HG03469 (cell line): ENCODE measurements around the gene PATL2.
"Not testable (repeated sequence)": the region's sequence is repeated elsewhere in the genome, so short reads cannot be mapped to it uniquely, and the experiment has no call there.

ENCODE experiments used
- ATAC-seq: cut with Tn5 transposase; IDR thresholded peaks from one replicate; pipeline ENCODE4 v1.9.1; 2021; ENCODE audit warnings: mild to moderate bottlenecking, moderate library complexity, moderate number of reproducible peaks; ENCODE audit not compliant: unreplicated experiment

The PATL2 gene

DNA sequence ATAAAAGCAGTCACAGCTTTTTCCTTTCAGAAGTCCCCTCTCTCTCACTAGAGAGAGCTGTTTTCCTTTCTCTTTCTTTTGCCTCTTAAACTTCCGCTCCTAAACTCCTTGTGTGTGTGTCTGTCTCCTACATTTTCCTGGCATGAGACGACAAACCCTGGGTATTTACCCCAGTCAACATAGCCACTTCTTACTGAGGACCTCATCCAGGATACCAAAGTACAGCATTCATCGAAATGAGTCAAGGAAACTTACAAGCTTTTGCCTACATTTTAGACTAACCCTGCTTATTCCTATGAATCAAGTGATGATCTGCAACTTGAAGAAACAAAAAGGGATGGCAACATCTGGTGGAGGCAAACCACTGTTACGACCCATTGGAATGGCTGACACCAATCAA, 16.7 kb downstream of the PATL2 start:
- no peak for ATAC-seq

DNA sequence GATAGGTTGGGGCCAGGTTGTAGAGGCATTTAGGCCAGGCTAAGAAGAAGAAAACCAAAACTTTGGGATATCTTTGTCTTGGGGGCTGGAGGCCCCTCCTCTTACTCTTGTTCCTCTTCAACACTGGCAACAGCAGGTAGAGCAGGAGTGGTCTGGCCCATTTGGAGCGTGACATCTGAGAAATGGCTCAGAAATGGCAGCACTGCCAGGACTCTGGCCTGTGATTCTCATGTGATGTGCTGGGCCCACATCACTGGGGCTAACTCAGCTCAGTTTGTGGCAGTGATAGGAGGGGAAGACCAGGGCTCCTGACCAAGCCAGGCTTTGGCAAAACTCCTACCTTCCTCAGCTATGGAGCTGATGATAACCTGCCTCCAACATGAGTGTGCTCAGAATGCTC, 18.5 kb downstream of the PATL2 start:
- no peak for ATAC-seq

DNA sequence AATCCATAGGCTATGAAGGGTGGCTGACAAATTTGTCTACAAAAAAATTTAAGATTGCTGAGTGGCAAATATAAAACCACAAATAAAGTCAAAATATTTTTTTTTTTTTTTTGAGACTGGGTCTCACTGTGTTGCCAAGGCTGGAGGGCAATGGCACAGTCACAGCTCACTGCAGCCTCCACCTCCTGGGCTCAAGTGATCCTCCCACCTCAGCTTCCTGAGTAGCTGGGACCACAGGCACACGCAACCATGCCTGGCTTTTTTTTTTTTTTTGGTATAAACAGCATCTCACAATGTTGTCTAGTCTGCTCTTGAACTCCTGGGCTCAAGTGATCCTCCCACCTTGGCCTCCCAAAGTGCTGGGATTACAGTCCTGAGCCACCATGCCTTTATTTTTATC, 20.9 kb downstream of the PATL2 start:
- ATAC-seq = not testable (repeated sequence)

DNA sequence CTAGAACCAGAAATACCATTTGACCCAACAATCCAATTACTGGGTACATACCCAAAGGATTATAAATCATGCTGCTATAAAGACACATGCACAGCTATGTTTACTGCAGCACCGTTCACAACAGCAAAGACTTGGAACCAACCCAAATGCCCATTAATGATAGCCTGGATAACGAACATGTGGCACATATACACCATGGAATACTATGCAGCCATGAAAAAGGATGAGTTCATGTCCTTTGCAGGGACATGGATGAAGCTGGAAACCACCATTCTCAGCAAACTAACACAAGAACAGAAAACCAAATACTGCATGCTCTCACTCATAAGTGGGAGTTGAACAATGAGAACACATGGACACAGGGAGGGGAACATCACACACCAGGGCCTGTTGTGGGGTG, 21.8 kb downstream of the PATL2 start:
- not testable (repeated sequence) for ATAC-seq

DNA sequence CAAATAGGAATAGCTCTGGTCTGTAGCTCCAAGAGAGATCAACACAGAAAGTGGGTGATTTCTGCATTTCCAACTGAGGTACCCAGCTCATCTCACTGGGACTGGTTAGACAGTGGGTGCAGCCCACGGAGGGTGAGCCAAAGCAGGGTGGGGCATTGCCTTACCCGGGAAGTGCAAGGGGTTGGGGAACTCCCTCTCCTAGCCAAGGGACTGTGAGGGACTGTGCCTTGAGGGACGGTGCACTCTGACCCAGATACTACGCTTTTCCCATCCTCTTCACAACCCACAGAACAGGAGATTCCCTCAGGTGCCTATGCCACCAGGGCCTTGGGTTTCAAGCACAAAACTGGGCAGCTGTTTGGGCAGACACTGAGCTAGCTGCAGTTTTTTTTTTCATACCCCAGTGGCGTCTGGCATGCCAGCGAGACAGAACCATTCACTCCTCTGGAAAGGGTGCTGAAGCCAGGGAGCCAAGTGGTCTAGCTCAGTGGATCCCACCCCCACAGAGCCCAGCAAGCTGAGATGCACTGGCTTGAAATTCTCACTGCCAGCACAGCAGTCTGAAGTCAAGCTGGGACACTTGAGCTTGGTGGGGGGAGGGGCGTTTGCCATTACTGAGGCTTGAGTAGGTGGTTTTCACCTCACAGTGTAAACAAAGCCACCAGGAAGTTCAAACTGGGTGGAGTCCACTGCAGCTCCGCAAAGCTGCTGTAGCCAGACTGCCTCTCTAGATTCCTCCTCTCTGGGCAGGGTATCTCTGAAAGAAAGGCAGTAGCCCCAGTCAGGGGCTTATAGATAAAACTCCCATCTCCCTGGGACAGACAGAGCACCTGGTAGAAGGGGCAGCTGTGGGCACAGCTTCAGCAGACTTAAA, 28.1 kb downstream of the PATL2 start:
- not testable (repeated sequence) for ATAC-seq

DNA sequence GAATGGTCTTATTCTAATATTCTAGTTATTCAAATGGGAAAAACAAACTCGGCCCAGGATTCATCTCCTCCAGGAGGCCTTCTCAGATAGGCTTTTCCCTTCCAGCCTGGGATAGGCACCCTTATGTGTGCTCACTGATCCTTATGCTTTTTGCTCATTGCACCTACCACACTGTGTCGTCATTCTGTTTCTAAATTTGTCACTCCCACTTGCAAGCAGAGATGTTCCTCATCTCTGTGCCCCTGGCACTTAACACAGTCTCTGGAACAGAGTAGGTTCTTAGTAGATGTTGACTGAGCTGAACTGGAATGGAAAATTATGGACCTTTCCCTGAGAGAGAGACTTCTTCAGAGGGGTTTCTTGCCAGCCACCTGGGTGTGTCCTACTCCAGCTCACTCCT, 28.9 kb downstream of the PATL2 start:
- no peak for ATAC-seq

DNA sequence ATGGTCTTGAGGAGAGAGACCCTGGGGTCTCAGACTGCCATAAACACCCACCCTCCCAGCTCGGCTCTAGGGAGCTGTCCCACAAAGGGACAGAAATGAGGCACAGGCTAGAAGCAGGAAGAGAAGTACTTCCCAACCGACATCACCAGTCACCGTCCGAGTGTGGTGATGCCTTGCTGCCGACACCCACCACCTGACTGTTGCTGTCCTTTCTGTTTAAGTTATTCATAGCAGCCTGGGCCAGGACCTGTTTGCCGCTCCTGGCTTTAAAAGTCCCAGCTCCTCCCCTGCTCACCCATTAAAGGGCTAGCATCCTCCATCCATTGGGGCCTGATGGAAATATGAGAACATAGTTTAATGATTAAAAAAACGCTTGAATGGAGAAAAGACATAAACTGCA, 34.4 kb downstream of the PATL2 start:
- ATAC-seq = no peak

DNA sequence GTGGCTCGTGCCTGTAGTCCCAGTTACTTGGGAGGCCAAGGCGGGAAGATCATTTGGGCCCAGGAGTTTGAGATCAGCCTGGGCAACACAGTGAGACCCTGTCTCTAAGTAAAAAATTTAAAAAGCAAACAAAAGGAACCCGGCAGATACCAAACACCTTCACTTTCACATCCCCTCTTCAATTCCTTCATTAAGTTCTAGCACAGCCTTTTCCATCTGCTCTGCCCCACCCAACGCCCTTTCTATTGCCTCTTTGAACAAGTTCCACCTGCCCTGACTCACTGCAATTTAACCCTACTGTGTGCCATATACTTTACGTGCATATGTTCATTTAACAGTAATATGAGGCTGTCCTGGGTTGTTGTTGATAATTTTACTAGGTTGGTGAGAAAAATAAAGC, 35.2 kb downstream of the PATL2 start:
- ATAC-seq = no peak

DNA sequence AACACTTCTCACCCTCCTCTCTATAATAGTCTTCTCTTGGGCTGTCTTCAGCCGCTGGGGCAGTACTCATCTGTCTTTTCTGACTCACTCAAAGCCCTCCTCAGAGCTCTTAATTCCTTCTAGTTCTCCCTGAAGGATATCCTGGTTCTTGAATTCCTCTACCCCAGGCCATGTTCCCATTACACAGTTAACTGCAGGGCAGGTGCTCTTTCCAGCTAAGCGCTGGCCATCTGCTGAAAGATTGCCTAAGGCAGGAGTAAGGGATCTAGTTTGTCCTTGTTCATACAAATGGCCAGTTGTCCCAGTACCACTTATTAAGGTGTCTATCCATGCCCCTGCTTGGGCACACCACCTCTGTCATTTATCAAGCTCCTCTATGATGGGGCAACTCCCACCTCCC, 37.5 kb downstream of the PATL2 start:
- ATAC-seq = no peak

DNA sequence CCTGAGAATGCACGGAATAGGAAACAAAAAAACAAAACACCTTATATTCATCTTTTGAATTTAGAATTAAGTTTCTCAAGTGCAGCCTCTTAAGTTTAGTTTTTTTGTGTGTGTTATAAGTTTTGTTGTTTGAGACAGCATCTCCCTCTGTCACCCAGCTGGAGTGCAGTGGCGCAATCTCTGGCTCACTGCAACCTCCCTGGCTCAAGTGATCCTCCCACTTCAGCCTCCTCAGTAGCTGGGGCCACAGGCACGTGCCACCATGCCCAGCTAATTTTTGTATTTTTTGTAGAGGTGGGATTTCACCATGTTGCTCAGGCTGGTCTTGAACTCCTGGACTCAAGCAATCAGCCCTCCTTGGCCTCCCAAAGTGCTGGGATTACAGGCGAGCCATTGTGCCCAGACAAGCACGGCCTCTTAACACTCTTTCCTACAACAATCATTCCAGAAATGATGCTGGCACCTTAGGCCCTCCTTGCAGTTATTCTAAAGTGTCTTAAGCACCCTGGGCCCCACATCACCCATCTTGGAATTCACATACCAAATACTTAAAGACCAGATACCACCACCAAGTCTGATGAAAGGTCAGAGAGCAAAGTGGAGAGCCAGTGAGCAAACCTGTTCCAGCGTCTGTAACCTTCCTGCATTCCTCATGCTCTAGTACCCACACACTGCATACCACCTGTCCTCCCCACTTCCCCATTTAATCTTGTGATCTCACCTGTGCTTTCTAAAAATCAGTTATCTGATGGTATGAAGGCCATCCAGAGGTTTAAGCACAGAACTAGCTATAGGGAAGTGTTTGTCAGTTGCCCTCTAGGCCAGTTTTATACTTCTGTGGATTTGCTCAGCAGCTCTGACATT, 40.8 kb downstream of the PATL2 start:
- no peak for ATAC-seq

DNA sequence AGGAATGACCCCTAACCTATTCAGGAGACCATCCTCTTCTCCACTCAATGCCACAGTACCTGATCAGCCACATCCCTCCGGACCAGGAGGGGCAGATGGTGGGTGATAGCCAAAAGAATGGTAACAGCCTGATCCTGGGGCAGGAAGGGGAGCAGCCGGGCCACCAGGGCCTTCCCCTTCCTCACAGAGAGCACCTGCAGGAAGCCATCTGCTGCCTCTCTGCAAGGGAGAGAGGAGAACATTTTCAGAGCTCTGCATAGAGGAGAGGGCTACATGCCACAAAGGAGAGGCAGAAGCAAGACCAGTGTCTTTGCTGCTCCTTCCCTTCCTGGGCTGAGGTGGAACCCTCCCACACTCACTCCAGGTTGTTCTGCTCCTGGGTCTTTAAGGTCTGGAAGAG, 42.2 kb downstream of the PATL2 start:
- ATAC-seq = no peak

DNA sequence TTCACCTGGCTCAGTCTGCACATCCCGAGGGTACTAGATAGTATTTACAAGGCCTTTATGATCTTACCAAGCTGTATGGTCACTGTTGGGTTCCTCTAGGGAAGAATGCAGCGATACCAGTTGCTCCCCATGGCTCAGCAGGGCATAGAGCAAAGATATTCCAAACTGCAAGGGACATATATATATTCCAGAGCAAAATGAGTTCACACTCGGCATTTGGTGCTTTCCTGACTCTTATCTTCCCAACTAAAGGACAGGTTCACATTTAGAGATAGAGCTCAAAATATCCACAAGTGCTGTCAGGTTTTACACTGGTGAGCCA, 44.1 kb downstream of the PATL2 start:
- no peak for ATAC-seq

DNA sequence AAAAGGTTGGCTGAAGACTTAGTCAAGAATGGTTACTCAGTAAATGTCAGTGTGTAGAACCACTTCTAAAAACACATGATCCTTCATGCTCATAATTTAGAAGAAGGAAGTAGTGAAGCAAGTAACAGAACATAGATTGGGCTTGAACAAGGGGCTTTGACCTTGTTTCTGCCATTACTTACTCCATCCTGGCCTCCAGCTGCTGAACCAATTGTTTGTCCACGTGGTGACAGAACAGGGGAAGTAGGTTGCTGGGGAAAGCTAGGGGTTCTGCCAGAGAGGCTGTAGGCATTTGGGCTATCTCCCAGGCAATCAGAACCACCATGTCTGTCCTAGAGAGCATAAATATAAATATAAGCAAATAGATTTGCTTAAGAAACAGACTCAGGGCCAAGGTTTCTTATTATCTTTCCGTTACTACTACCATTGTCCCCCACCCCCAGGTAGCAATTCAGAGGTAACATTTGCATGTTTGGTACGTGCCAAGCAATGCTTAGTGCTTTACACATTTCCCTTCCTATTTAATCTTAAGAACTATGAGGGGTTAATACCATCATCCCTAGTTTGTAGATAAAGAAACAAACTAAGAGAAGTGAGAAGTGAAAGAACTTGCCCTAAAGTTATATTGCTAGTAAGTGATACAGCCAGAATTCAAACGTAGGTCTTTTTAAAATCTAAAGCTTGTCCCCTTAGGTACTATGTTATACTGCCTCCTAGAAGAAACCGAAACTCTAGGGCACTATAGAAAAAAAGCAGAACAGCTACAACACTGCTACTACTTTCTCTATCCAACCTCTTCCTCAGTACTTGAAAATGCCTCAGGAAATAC, 44.7 kb downstream of the PATL2 start:
- ATAC-seq = no peak

DNA sequence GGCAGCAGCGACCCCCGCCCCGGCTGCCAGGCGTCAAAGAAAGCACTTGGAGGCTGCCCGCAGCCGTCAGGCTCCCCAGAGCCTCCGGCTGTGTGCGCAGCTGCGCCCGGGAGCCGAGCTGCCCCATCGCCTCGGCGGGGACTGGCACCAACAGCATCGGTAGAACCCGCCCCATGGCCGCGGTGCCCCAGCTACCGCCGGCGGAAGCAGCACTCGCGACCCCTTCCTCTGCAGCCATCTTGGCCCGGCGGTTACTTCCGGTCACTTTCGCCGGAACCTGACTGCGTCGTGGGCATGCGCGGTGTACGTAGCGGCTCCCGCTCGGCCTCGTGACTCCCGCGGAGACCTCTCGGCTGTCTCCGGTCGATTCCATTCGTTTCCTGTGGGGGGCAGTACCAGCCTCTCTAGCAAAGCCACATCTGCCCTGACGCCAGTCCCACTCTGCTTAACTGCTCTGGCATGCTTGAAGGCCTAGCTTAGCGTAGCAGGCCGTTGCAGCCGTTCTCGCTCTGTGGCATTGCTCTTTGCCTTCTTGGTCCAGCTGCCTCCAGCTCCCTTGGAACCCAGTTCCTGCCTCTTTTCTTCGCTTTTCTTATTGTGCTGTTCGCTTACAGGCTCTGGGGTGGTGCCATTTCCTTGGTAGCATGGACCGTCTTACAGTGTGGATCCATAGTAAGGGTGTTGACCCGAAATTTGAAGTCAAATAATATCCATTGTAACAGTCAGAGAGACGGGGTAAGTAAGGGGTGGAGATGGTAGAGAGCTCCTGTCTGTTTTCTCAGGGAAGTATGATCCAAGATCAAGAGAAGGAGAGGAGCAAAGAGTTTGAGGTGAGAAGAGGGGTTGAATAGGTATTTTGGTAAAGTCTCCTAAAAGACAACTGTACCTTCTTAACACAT, 47.5 kb downstream of the PATL2 start, which contains the start of gene SPG11:
Gene SPG11, minus strand, starts transcription at position 253 of the 899 bp plus-strand sequence. Its CDS starts 15 bp downstream, at position 238.
- ATAC-seq = peak; percentile 59

DNA sequence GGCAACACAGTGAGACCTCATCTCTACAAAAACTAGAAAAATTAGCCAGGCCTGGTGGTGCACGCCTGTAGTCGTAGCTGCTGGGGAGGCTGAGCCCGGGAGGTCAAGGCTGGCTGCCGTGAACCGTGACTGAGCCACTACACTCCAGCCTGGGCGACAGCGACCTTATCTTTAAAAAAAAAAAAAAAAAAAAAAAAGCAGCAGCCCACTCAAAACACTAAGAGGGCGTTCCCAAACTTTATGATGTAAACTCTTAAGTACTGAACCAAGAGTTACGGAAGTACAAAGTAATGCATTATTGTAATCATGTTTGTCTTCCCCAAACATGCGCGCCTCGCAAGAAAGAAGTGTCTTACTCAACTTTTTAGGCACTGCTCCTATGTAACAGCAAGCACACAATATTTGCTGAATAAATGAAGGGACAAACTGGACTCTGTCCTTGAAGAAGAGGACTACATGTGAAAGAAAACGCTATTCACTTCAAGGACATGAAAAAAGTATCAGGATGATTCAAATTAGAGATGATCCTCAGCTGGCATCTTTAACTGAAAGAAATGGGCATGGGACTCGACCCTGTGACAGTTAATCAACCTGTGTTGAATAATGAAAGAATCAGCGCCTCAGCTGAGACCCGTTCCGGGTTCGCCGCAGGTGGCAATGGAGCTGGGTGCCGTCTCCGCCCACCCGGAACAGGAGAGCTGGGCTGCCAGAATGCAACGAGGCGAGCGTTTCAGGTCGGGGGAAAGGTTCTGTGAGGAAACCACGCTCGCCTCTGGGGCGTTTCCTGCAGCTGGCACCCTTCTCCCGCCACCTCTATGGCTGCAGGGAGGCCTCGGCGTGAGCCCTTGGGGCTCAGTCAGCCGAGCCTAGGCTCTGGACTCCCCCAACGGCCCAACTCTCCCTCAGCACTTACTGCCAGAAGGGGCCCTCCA, 48.4 kb downstream of the PATL2 start:
- ATAC-seq = peak; percentile 26

DNA sequence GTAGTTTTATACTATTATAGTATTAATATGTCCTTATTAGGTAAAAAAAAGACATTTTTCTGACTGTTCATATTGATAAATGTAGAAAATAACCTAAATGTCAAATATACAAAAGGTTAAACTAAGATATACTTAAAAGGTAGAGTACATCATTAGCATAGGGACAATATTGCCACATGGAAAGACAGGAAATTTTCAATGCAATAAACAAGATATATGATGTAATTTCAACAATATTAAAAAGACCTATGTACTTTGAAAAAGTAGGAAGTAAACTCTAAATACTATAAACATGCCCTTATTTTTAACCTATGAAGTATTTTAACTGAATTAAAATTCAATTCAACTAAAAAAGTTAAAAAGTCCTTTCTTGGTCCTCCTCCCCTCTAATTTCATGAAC, 49.5 kb downstream of the PATL2 start:
- ATAC-seq = no peak

DNA sequence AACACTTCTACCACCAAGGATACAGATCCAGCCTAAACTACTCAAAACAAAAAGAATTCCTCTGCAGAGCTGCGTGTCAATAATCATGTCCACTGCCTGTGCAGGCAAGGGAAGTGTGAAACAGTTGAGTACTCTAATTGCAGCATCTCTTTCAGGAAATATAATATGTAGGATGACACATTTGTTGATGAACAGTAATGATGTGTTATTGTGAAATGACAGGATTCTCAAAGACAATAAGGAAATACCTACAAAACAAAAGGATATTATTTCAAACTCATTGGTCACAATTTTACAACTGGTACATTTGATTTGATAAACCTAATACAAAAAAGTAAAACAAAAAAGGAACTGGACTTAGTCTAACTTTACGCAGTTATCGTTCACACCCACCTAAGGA, 52.1 kb downstream of the PATL2 start:
- ATAC-seq = no peak

DNA sequence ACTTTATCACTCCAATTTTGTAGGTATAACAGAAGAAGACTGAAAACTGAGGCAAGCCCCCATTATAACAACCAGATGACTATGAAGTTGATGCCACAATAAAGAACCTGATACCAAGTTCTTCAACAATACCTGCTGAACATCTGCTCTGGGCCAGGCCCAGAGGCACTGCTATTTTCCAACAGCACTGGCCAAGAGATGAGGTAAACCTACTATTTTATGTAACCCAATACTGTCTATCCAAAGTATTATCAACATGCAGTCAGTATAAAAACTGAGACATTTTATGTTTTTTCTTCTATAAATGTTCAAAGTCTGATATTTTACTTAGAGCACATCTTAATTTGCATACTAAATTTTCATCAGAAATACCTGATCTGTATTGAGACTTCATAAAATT, 53.7 kb downstream of the PATL2 start:
- no peak for ATAC-seq

DNA sequence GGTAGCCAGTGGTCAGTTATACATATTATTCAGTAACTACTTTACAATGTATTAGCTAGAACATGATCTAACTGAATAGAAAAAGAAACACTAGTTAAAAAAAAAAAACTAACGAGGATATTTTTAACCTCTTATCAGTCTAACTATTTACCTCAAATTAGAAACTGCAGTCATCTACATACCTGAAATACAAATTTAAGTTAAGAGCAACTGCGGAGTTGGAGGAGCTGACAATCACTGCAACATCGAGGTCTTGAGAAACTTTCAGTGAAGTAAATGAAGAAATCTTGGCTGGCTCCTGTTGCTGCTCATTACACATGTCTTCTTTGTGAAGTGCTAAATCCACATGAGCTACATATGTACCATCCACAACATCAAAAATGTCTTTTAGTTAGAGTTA, 54.2 kb downstream of the PATL2 start:
- ATAC-seq = no peak
